Measurements from ENCODE around the gene COL16A1.
A peak's percentile ranks its signal among the peaks of the same experiment; 100 is the strongest.

COL16A1 gene

GRCh38 chr1:31725134-31725533 is 21.3 kb upstream of the COL16A1 start:
- no peak for DNase-seq (ENCODE audit: low spot score)
- no peak for TF ChIP-seq CTCF (IDR thresholded peaks at IDR 0.05; ENCODE audit: extremely low read depth, missing control alignments)

GRCh38 chr1:31723828-31724359 is 20.1 kb upstream of the COL16A1 start:
- peak; percentile 75 for DNase-seq (ENCODE audit: low spot score)
- no peak for TF ChIP-seq CTCF (IDR thresholded peaks at IDR 0.05; ENCODE audit: extremely low read depth, missing control alignments)

- DNase-seq (ENCODE audit: low spot score): no peak
- TF ChIP-seq CTCF (IDR thresholded peaks at IDR 0.05; ENCODE audit: extremely low read depth, missing control alignments): no peak
Measured at GRCh38 chr1:31718327-31718897, 14.6 kb upstream of the COL16A1 start.

- DNase-seq (ENCODE audit: low spot score): no peak
- TF ChIP-seq CTCF (IDR thresholded peaks at IDR 0.05; ENCODE audit: extremely low read depth, missing control alignments): no peak
Measured at GRCh38 chr1:31717341-31717740, 13.5 kb upstream of the COL16A1 start.

GRCh38 chr1:31715873-31716220 is 12.0 kb upstream of the COL16A1 start:
- no peak for TF ChIP-seq CTCF (IDR thresholded peaks at IDR 0.05; ENCODE audit: extremely low read depth, missing control alignments)
- DNase-seq (ENCODE audit: low spot score): no peak

- DNase-seq (ENCODE audit: low spot score): peak; percentile 70
- TF ChIP-seq CTCF (IDR thresholded peaks at IDR 0.05; ENCODE audit: extremely low read depth, missing control alignments): peak; percentile 32
Measured at GRCh38 chr1:31715087-31715872, 11.5 kb upstream of the COL16A1 start.

- no peak for DNase-seq (ENCODE audit: low spot score)
- peak; percentile 64 for TF ChIP-seq CTCF (IDR thresholded peaks at IDR 0.05; ENCODE audit: extremely low read depth, missing control alignments)
Measured at GRCh38 chr1:31714442-31715086, 10.7 kb upstream of the COL16A1 start.

Measured in GM20000 (cell line).